HCT116 (cell line): Measurements from ENCODE around the gene RASL10A. TPM values are rescaled to one million over a fixed set of nuclear protein-coding genes. Genes with fewer than 3 reads are reported as not detected.

Experiments
- ATAC-seq: fragments of 200-7000 bp; cut with Tn5 transposase; 2 replicates; pipeline ENCODE4 v1.9.1; 2020; ENCODE audit warnings: mild to moderate bottlenecking, moderate library complexity
- BruUV-seq: library from RNA; stranded (reverse); fragments of 400-500 nt; replicated peaks from 2 replicates; lab custom pipeline; 2021; lab: Mats Ljungman, UMichigan
- CTCF ChIA-PET: fragments of 300-600 bp; sonication (Branson Sonifier 250); formaldehyde crosslinking; loops from one replicate; lab custom pipeline; 2021; ENCODE audit warnings: antibody characterized with exemption; lab: Charles Lee
- POLR2A ChIA-PET: fragments of 300-600, 350-600 bp; sonication (Branson Sonifier 250); formaldehyde crosslinking; loops from one replicate; lab custom pipeline; 2021; ENCODE audit warnings: antibody characterized with exemption; lab: Charles Lee
- RAD21 ChIA-PET, 2 experiments: fragments of 300-600 bp; sonication (Branson Sonifier 250); formaldehyde crosslinking; loops; one replicate each; lab custom pipeline; 2023; ENCODE audit warnings: low total read pairs in 2 of 2; ENCODE audit not compliant: uncharacterized antibody in 2 of 2, unreplicated experiment in 2 of 2, low non-redundant PET in 1 of 2; lab: Charles Lee
- DNase-seq: peaks from one replicate; pipeline ENCODE4 v3.0.0-alpha.2; 2010; ENCODE audit warnings: low read depth, low spot score
- H2AFZ ChIP-seq: fragments of 200-600 bp; shearing (Covaris generic), sonication (generic); 2 replicates; pipeline ENCODE4 v1.6.1; 2017; ENCODE audit warnings: low read depth, mixed run types, mixed read lengths, antibody characterized with exemption, low read length; ENCODE audit not compliant: poor library complexity, severe bottlenecking
- H3K27ac ChIP-seq: 2 replicates; pipeline ENCODE4 v1.5.1; 2012; ENCODE audit warnings: low read depth, low read length
- H3K27me3 ChIP-seq: fragments of 200-600 bp; sonication (generic); 2 replicates; pipeline ENCODE4 v1.6.1; 2016; ENCODE audit warnings: mixed run types, low read length, mixed read lengths; ENCODE audit not compliant: insufficient read depth
- H3K36me3 ChIP-seq, 2 experiments: fragments of 200-500 bp in 1 of 2; fragments of 200-600 bp in 1 of 2; sonication (Bioruptor generic) in 1 of 2; sonication (generic) in 1 of 2; 2 replicates each; pipeline versions ENCODE4 v1.5.1 to v1.6.1; 2014 to 2016; ENCODE audit warnings: low read length in 2 of 2, inconsistent platforms in 1 of 2, mixed read lengths in 1 of 2, mixed run types in 1 of 2; ENCODE audit not compliant: insufficient read depth in 2 of 2, control insufficient read depth in 1 of 2
- H3K4me1 ChIP-seq, 2 experiments: fragments of 200-600 bp in 1 of 2; sonication (generic) in 1 of 2; 2 replicates each; pipeline versions ENCODE4 v1.5.1 to v1.6.1; 2012 to 2017; ENCODE audit warnings: low read length in 2 of 2, inconsistent platforms in 1 of 2, mild to moderate bottlenecking in 1 of 2, mixed read lengths in 1 of 2, mixed run types in 1 of 2, moderate library complexity in 1 of 2; ENCODE audit not compliant: insufficient read depth in 2 of 2, control insufficient read depth in 1 of 2
- H3K4me2 ChIP-seq: fragments of 200-600 bp; sonication (generic); 2 replicates; pipeline ENCODE4 v1.6.1; 2017; ENCODE audit warnings: mixed run types, low read length, mixed read lengths
- H3K4me3 ChIP-seq, 2 experiments: fragments of 200-600 bp in 1 of 2; sonication (generic) in 1 of 2; replicated peaks in 1 of 2; 2 replicates each; pipeline ENCODE4 v1.5.1; 2011 to 2016; ENCODE audit warnings: low read length in 2 of 2, control low read depth in 1 of 2, low read depth in 1 of 2, mild to moderate bottlenecking in 1 of 2, mixed read lengths in 1 of 2, mixed run types in 1 of 2
- H3K79me2 ChIP-seq: fragments of 200-600 bp; sonication (generic); 2 replicates; pipeline ENCODE4 v1.6.1; 2017; ENCODE audit warnings: mild to moderate bottlenecking, mixed run types, low read length, moderate library complexity, mixed read lengths; ENCODE audit not compliant: insufficient read depth
- H3K9ac ChIP-seq: fragments of 200-600 bp; sonication (generic); 2 replicates; pipeline ENCODE4 v1.6.1; 2016; ENCODE audit warnings: low read length, mixed read lengths
- H3K9me2 ChIP-seq: fragments of 200-600 bp; sonication (generic), shearing (Covaris generic); 2 replicates; pipeline ENCODE4 v1.6.1; 2017; ENCODE audit warnings: mixed run types, mild to moderate bottlenecking, moderate library complexity; ENCODE audit not compliant: insufficient read depth
- H3K9me3 ChIP-seq, 2 experiments: fragments of 200-500 bp in 1 of 2; fragments of 200-600 bp in 1 of 2; sonication (Bioruptor generic) in 1 of 2; sonication (generic) in 1 of 2; 2 replicates each; pipeline ENCODE4 v1.6.1; 2014 to 2017; ENCODE audit warnings: low read length in 2 of 2, mixed read lengths in 2 of 2, inconsistent platforms in 1 of 2, low read depth in 1 of 2, mild to moderate bottlenecking in 1 of 2, mixed run types in 1 of 2, moderate library complexity in 1 of 2; ENCODE audit not compliant: control insufficient read depth in 1 of 2, insufficient read depth in 1 of 2
- H4K20me1 ChIP-seq: fragments of 200-600 bp; sonication (generic), shearing (Covaris generic); 2 replicates; pipeline ENCODE4 v1.6.1; 2017; ENCODE audit warnings: mixed run types, mild to moderate bottlenecking, moderate library complexity; ENCODE audit not compliant: insufficient read depth
- CBX3 ChIP-seq: IDR thresholded peaks from 2 replicates; pipeline ENCODE4 v1.6.1; 2012; ENCODE audit warnings: low read depth
- CTCF ChIP-seq, 3 experiments: fragments of 200-600 bp in 1 of 3; sonication (generic) in 1 of 3; IDR thresholded peaks in 2 of 3; conservative IDR thresholded peaks in 1 of 3; 2 replicates each; pipeline ENCODE4 v1.5.1; 2012 to 2017; ENCODE audit warnings: low read depth in 2 of 3, low read length in 2 of 3, antibody characterized with exemption in 1 of 3, borderline replicate concordance in 1 of 3, control low read depth in 1 of 3, mild to moderate bottlenecking in 1 of 3, mixed read lengths in 1 of 3, mixed run types in 1 of 3, moderate library complexity in 1 of 3; ENCODE audit not compliant: insufficient read depth in 1 of 3
- ELF1 ChIP-seq: IDR thresholded peaks from 2 replicates; pipeline ENCODE4 v1.6.1; 2012; ENCODE audit warnings: low read depth, borderline replicate concordance
- EZH2phosphoT487 ChIP-seq: fragments of 200-600 bp; IDR thresholded peaks from 2 replicates; pipeline ENCODE4 v1.6.1; 2018; ENCODE audit warnings: antibody characterized with exemption, borderline replicate concordance
- FOSL1 ChIP-seq: IDR thresholded peaks from 2 replicates; pipeline ENCODE4 v1.6.1; 2012; ENCODE audit warnings: low read depth
- JUND ChIP-seq: IDR thresholded peaks from 2 replicates; pipeline ENCODE4 v1.6.1; 2012
- POLR2A ChIP-seq: IDR thresholded peaks from 2 replicates; pipeline ENCODE4 v1.7.0; 2011; ENCODE audit warnings: borderline replicate concordance; ENCODE audit not compliant: insufficient read depth, insufficient read length; ENCODE audit errors: extremely low read depth
- POLR2AphosphoS5 ChIP-seq: IDR thresholded peaks from 2 replicates; pipeline ENCODE4 v1.6.1; 2011; ENCODE audit warnings: mild to moderate bottlenecking, low read depth, low read length, moderate library complexity
- RAD21 ChIP-seq: IDR thresholded peaks from 2 replicates; pipeline ENCODE4 v1.6.1; 2012; ENCODE audit warnings: low read depth, mild to moderate bottlenecking
- ZFX ChIP-seq: fragments of 450-650 bp; IDR thresholded peaks from 2 replicates; pipeline ENCODE4 v1.6.1; 2017
- ZNF274 ChIP-seq: fragments of 200-500 bp; sonication (Bioruptor generic); IDR thresholded peaks from 2 replicates; pipeline ENCODE4 v1.6.1; 2014; ENCODE audit warnings: mild to moderate bottlenecking, low read depth, low read length, inconsistent platforms
- intact Hi-C: fragments of 100-400 bp; cut with micrococcal nuclease; formaldehyde crosslinking; loops from 2 replicates; pipeline ENCODE4 v1.10.0; 2022
- total RNA-seq: library from RNA; stranded (reverse); gene quantifications from one replicate; pipeline ENCODE4 v1.2.1, GENCODE V29; 2021; ENCODE audit not compliant: unreplicated experiment
- TF ChIP-seq, protein P1 (sequence below): IDR thresholded peaks from 2 replicates; pipeline ENCODE4 v1.6.1; 2012

RASL10A gene
- total RNA-seq, 1 experiment from 2014 or later = 0.96 TPM

DNA sequence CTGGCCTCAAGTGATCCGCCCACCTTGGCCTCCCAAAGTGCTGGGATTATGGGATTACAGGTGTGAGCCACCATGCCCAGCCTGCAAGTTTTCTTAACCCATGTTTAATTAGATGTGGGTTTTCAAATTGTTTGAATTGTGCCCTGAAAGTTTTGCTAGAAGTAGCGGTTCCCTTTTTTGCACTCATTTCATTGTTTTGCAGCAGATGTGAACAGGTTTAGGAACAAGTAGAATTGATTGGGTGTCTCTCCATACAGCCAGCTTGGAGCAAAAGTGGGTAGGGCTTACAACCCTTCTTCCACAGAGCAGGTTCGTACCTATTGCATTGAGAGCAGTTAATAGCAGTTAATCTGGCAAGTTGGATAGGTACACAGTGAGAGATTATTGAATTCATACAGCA is 31.3 kb downstream of the RASL10A start:
- no peaks in the 10 kb centered on the region for H3K4me1 ChIP-seq
- no TSS peak for BruUV-seq
- H3K27ac ChIP-seq = no peak overlapping the region
- H3K79me2 ChIP-seq = peaks cover 100% of the 10 kb centered on the region
- intact Hi-C loops = no loop called here
- TF ChIP-seq ZNF274 (no peak), FOSL1 (no peak), RAD21 (no peak), EZH2phosphoT487 (no peak), POLR2AphosphoS5 (no peak), ELF1 (no peak), ZFX (no peak), CBX3 (no peak), POLR2A (no peak), JUND (no peak), CTCF (IDR thresholded peaks at IDR 0.05 in 2 of 3, conservative IDR thresholded peaks at IDR 0.05 in 1 of 3; ENCODE audit: borderline replicate concordance in 1 of 3, insufficient read depth in 1 of 3, low read depth in 2 of 3, low read length in 2 of 3) (no peak)
- TF ChIP-seq, protein P1, sequence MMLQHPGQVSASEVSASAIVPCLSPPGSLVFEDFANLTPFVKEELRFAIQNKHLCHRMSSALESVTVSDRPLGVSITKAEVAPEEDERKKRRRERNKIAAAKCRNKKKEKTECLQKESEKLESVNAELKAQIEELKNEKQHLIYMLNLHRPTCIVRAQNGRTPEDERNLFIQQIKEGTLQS = no peak
- CTCF ChIA-PET = no interaction called here
- no peak overlapping the region for H2AFZ ChIP-seq
- ATAC-seq = no peak
- RAD21 ChIA-PET = no interaction called here
- no peak overlapping the region for H3K4me2 ChIP-seq
- POLR2A ChIA-PET = no interaction called here
- peaks cover 40% of the 10 kb centered on the region; the same call in 1 of the 2 replicates for H4K20me1 ChIP-seq
- H3K9me2 ChIP-seq = no peaks in the 10 kb centered on the region
- no peak overlapping the region for H3K9ac ChIP-seq
- no peaks in the 10 kb centered on the region for H3K9me3 ChIP-seq
- H3K4me3 ChIP-seq = no peak overlapping the region
- H3K27me3 ChIP-seq = no peaks in the 10 kb centered on the region
- DNase-seq = no peak
- peaks cover 63 to 75% of the 10 kb centered on the region in 2 experiments for H3K36me3 ChIP-seq
